ENCODE measurements around the gene INMT.

DNA sequence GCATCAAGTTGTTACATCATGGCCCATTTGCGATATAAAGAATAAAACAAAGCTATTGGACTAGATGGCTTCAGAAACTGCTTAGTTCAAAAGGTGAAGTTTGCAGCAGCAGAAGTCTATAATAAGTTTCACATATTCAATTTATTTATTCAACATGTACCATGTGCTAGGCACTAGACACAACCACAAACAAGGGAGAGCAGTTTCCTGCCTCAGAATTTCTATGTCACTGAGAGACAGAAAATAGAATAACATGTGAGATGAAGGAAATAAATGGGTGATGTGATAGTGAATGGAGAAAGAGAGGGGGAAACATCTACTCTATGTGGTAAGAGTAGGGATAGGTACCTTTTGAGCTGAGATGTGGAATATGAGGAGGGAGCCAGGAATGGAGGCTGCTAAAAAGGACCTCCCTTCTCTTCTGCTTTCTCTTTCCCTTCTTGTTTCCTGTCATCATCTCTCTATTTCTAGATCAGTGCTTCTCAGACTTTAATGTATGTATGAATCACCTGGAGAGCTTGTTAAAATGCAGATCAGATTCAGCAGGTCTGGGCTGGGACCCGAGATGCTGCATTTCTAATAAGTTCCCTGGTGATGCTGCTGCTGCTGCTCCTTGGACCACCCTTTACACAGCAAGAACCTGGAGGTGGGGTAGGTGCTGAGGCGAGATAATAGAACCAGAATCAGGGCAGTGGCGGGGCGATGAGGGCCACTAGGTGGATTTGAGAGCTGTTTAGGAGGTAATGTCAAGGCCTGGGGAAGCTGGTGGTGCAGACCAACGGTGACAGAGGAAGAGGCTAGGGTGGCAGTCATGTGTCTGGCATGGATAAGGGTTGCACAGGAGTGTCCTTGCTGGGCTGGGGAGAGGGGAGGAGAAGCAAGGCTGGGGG lies 13.7 kb upstream of the INMT start:
- TF ChIP-seq POLR2A (IDR thresholded peaks at IDR 0.05) = no peak
- TF ChIP-seq, protein P1, sequence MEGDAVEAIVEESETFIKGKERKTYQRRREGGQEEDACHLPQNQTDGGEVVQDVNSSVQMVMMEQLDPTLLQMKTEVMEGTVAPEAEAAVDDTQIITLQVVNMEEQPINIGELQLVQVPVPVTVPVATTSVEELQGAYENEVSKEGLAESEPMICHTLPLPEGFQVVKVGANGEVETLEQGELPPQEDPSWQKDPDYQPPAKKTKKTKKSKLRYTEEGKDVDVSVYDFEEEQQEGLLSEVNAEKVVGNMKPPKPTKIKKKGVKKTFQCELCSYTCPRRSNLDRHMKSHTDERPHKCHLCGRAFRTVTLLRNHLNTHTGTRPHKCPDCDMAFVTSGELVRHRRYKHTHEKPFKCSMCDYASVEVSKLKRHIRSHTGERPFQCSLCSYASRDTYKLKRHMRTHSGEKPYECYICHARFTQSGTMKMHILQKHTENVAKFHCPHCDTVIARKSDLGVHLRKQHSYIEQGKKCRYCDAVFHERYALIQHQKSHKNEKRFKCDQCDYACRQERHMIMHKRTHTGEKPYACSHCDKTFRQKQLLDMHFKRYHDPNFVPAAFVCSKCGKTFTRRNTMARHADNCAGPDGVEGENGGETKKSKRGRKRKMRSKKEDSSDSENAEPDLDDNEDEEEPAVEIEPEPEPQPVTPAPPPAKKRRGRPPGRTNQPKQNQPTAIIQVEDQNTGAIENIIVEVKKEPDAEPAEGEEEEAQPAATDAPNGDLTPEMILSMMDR (IDR thresholded peaks at IDR 0.05) = no peak
